Measurements from ENCODE around the gene ELK1.

ELK1 gene, protein sequence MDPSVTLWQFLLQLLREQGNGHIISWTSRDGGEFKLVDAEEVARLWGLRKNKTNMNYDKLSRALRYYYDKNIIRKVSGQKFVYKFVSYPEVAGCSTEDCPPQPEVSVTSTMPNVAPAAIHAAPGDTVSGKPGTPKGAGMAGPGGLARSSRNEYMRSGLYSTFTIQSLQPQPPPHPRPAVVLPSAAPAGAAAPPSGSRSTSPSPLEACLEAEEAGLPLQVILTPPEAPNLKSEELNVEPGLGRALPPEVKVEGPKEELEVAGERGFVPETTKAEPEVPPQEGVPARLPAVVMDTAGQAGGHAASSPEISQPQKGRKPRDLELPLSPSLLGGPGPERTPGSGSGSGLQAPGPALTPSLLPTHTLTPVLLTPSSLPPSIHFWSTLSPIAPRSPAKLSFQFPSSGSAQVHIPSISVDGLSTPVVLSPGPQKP

DNA sequence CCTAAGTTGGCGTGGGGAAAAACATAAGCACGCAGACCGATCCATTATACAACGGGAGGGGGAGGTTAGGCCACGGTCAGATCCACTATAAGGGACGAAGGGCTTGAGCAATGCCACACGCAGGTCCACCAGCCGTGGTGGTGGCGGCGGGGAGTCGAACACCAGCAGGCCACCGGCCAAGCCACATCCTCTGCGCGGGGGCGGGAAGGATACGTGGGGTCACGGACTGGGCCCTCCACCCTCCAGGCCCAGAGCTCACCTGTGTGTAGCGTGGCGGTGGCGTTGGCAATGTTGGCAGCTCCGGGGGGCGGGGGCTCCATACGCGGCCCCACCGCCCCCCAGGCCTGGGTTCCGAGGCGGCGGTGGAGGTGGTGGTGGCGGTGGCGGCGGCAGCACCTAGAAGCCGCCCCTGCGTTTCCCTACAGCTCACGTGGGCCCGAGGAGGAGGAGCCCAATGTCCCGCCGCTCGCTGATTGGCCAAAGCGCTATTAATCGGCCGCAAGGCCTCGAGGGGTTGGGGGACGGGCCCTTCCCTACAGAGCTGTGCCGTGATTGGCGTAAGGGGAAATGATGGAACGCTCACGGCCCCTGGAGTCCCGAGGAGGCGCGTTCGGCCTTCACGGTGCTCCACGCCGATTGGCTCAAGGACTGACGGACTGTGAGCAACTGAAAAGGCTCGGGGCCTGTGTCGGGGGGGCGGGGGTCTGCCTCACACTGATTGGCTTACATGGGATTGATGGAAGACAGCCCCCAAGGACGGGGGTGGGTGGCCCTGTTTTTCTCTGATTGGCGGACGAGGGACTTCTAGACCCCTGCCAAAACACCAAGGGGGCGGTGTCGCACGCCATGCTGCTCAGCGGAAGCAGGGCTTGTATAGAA is at the start of gene ELK1:
TSS of gene ELK1 (minus strand) at position 400 of the 879 bp plus-strand sequence. CDS start 9,122 bp downstream, outside the sequence.
- H3K4me1 Mint-ChIP-seq = peaks cover 22% of the 10 kb centered on the region
- peaks cover 13% of the 10 kb centered on the region for H3K9me3 Mint-ChIP-seq
- TF ChIP-seq, protein P1, sequence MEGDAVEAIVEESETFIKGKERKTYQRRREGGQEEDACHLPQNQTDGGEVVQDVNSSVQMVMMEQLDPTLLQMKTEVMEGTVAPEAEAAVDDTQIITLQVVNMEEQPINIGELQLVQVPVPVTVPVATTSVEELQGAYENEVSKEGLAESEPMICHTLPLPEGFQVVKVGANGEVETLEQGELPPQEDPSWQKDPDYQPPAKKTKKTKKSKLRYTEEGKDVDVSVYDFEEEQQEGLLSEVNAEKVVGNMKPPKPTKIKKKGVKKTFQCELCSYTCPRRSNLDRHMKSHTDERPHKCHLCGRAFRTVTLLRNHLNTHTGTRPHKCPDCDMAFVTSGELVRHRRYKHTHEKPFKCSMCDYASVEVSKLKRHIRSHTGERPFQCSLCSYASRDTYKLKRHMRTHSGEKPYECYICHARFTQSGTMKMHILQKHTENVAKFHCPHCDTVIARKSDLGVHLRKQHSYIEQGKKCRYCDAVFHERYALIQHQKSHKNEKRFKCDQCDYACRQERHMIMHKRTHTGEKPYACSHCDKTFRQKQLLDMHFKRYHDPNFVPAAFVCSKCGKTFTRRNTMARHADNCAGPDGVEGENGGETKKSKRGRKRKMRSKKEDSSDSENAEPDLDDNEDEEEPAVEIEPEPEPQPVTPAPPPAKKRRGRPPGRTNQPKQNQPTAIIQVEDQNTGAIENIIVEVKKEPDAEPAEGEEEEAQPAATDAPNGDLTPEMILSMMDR (IDR thresholded peaks at IDR 0.05; ENCODE audit: unreplicated experiment in 3 of 3) = no peak
- H3K4me3 Mint-ChIP-seq = peak within 1 kb of the TSS; percentile 91 to 92 (median 92)
- peaks cover 20% of the 10 kb centered on the region for H3K36me3 Mint-ChIP-seq (ENCODE audit: low read depth)
- H3K27me3 Mint-ChIP-seq (ENCODE audit: low read depth) = no peaks in the 10 kb centered on the region
- peak within 1 kb of the TSS; percentile 97 to 99 (median 98) for H3K27ac Mint-ChIP-seq

DNA sequence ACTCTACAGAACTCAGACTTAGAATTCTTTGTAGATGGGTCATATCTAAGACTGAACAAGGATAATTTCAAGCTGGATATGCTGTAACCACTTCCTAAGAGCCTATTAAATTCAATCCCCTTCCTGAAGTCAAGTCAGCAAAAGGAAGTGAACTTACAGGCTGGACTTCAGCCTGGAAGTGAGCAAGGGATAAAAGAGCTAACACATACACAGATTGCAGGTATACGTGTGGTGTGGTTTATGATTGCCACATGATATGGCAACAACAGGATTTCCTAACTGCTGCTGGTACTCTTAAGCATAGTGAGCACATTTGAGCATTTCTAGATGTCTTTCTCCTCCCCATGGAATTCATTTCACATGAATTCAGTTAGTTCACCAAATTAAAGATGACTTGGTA is 46.8 kb upstream of the ELK1 start:
- no peaks in the 10 kb centered on the region for H3K36me3 Mint-ChIP-seq (ENCODE audit: low read depth)
- no peaks in the 10 kb centered on the region for H3K27me3 Mint-ChIP-seq (ENCODE audit: low read depth)
- TF ChIP-seq, protein P1 (IDR thresholded peaks at IDR 0.05; ENCODE audit: unreplicated experiment in 3 of 3) = no peak
- peaks cover 7% of the 10 kb centered on the region for H3K9me3 Mint-ChIP-seq
- H3K4me1 Mint-ChIP-seq = peaks cover 7% of the 10 kb centered on the region
- H3K27ac Mint-ChIP-seq = no peak overlapping the region
- H3K4me3 Mint-ChIP-seq = no peak overlapping the region

DNA sequence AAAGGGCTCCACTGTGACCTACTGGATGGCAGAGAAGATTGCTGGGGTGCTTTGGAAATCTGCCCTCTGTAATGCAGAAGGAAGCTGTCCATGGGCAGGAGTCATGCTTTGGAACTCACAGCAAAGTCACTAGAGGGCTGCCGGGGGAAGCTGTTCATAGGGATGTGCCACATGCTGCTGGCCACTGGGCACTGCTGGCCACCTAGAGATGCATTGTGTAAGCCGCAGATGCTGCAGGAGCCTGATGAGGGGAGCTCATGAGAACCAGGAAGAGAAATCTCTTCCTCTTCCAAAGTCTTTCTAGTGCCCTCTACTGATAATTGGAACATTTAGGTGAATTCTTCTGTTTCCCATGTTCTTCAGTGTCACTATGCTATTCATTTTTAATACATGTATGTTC is 39.8 kb upstream of the ELK1 start:
- Mint-ChIP-seq H3K27ac (no peak overlapping the region), H3K4me1 (no peaks in the 10 kb centered on the region), H3K4me3 (no peak overlapping the region), H3K36me3 (ENCODE audit: low read depth) (no peaks in the 10 kb centered on the region), H3K9me3 (peaks cover 4% of the 10 kb centered on the region), H3K27me3 (ENCODE audit: low read depth) (no peaks in the 10 kb centered on the region)
- TF ChIP-seq, protein P1 (IDR thresholded peaks at IDR 0.05; ENCODE audit: unreplicated experiment in 3 of 3) = no peak

DNA sequence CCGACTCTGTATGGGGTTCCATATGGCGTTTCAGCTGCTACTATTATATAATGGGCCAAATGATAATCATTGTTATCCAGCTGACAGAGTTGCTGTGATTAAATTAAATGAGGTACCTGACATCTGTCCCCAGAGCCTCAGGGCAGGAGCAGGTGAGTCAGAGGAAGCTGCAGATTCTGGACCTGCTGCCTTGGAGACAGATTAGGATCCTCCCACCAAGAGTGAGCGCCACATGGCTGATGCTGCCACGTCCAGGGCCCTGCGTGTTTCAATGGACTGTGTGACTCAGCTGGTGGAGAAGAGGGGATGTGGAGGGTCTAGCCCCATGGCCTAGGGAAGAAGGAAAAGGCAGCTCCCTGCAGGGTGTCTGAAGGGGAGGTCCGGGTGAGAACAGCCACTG is 36.9 kb upstream of the ELK1 start:
- Mint-ChIP-seq H3K9me3 (peaks cover 9% of the 10 kb centered on the region), H3K27ac (no peak overlapping the region), H3K4me1 (no peaks in the 10 kb centered on the region), H3K27me3 (ENCODE audit: low read depth) (no peaks in the 10 kb centered on the region), H3K4me3 (no peak overlapping the region), H3K36me3 (ENCODE audit: low read depth) (no peaks in the 10 kb centered on the region)
- TF ChIP-seq, protein P1 (IDR thresholded peaks at IDR 0.05; ENCODE audit: unreplicated experiment in 3 of 3) = no peak

DNA sequence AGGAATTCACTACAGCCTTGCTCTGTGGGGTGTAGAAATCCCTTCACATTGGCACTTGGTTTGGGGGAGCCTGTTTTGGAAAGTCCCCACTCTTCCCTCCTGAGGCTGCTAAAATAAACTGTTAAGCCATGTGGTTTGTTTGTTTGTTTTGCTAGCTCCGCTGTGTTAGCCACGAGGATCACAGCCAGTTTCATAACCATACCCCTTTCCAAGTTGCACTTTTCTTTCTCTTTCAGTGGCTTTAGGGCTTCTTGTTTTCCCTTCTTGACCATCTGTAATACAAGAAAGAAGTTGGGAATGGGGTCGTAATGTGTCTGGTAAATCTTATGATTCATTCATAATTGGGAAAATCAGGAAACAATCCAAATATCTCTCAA is 33.5 kb upstream of the ELK1 start:
- H3K36me3 Mint-ChIP-seq (ENCODE audit: low read depth) = no peaks in the 10 kb centered on the region
- H3K4me3 Mint-ChIP-seq = no peak overlapping the region
- H3K27me3 Mint-ChIP-seq (ENCODE audit: low read depth) = no peaks in the 10 kb centered on the region
- H3K27ac Mint-ChIP-seq = no peak overlapping the region
- TF ChIP-seq, protein P1 (IDR thresholded peaks at IDR 0.05; ENCODE audit: unreplicated experiment in 3 of 3) = no peak
- peaks cover 8% of the 10 kb centered on the region for H3K9me3 Mint-ChIP-seq
- no peaks in the 10 kb centered on the region for H3K4me1 Mint-ChIP-seq
